Measurements from ENCODE around the gene SLC30A4.

SLC30A4 gene

DNA sequence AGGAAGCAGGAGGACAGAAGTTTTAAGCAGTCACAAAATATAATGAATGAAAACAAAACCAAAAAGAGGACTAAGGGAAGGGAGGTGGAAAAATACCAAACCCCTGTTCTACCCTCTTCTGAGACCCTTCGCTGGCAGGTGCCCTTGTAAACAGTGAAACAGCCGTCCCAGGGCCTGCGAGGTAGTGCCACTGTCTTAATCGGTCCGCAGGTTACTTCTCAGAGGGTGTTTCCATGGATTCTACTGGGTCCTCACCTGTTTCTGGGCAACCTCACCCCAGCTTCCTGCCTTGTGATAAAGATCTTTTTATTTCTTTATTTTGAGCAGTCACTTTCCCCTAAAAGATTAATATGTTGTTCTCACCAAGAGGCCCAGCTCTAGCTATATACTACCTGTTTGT is 65.3 kb downstream of the SLC30A4 start:
- H3K27ac ChIP-seq (ENCODE audit: low read depth, low read length) = no peak overlapping the region
- no peaks in the 10 kb centered on the region for H3K36me3 ChIP-seq (ENCODE audit: control insufficient read depth in 5 of 5, insufficient read depth in 5 of 5, low read length in 5 of 5)
- H3K4me1 ChIP-seq (ENCODE audit: control insufficient read depth in 5 of 5, insufficient read depth in 5 of 5, low read length in 5 of 5) = peaks cover 3 to 31% (median 8%) of the 10 kb centered on the region in 5 donors
- H3K4me3 ChIP-seq (ENCODE audit: low read depth in 1 of 5, low read length in 5 of 5) = no peak overlapping the region
- H3K9me3 ChIP-seq (ENCODE audit: control insufficient read depth in 5 of 5, low read length in 5 of 5) = no peaks in the 10 kb centered on the region
- no peak overlapping the region for H3K9ac ChIP-seq (ENCODE audit: low read length in 5 of 5)
- H3K27me3 ChIP-seq (ENCODE audit: control insufficient read depth in 5 of 5, insufficient read depth in 4 of 5, low read length in 5 of 5) = peaks cover 0 to 4% (median 3%) of the 10 kb centered on the region in 5 donors

DNA sequence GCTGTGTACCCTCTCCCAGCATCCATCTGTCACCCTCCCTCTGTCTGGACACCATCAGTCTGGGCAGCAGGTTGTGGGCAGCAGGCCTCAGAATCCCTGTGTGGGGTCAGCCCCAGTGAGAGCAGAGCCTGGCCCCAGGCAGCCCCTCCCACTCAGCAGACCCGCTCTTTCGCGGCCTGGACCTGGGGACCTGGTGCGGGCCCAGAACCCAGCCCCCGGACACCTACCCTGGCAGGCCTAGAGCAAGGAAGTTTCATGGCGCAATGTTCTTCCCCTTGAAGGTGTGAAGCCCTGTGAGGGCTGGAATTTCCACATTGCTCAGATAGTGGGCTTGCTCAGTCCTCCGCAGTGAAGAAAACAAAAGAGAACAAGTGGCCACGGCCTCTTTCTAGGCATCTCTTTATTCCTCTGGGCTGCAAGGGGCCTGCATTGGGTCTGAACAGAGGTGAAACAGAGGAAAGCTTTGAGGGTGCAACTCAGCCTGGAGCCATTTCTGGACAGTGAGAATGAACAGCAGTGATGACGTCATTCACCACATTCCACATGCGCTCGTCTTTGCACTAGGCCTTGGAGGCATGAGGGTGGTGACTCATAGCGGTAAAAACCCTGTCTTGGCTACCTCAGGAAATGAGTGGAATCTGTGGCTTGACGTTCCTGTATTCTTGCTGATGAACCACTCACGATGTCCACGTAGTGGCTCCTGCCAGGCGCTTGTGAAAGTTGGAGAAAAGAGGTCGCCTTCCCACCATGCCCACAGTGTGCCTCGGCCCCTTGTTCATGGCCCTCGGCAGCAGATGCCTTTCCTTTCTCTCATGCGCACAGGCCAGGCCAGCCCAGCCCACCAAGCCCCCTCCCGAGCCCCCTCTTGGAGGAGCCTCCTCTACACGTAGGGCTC is 66.1 kb downstream of the SLC30A4 start:
- no peak overlapping the region for H3K9ac ChIP-seq (ENCODE audit: low read length in 5 of 5)
- H3K9me3 ChIP-seq (ENCODE audit: control insufficient read depth in 5 of 5, low read length in 5 of 5) = no peaks in the 10 kb centered on the region
- H3K4me1 ChIP-seq (ENCODE audit: control insufficient read depth in 5 of 5, insufficient read depth in 5 of 5, low read length in 5 of 5) = peaks cover 3 to 31% (median 8%) of the 10 kb centered on the region in 5 donors
- peaks cover 0 to 4% (median 3%) of the 10 kb centered on the region in 5 donors for H3K27me3 ChIP-seq (ENCODE audit: control insufficient read depth in 5 of 5, insufficient read depth in 4 of 5, low read length in 5 of 5)
- H3K4me3 ChIP-seq (ENCODE audit: low read depth in 1 of 5, low read length in 5 of 5) = no peak overlapping the region
- H3K27ac ChIP-seq (ENCODE audit: low read depth, low read length) = no peak overlapping the region
- H3K36me3 ChIP-seq (ENCODE audit: control insufficient read depth in 5 of 5, insufficient read depth in 5 of 5, low read length in 5 of 5) = no peaks in the 10 kb centered on the region

DNA sequence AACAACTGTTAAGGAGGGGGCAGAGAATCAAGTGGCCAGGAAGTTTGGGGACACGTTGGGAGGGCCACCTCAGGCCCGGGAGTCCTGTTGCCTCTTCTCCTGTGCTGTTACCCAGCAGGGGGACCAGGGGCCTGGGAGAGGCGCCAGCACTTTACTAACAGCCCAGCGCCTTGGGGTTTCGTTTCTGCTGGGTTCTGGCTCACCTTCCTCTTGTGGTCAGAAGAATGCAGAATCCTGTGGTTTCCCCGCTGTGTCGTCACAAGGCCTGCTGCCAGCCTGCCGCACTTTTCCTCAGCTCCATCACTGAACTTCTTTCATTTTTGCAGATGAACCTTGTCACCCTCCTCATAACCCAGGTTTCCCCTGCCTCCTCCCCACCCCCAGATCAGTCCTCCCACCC is 67.7 kb downstream of the SLC30A4 start:
- H3K27ac ChIP-seq (ENCODE audit: low read depth, low read length) = no peak overlapping the region
- no peak overlapping the region for H3K4me3 ChIP-seq (ENCODE audit: low read depth in 1 of 5, low read length in 5 of 5)
- H3K36me3 ChIP-seq (ENCODE audit: control insufficient read depth in 5 of 5, insufficient read depth in 5 of 5, low read length in 5 of 5) = no peaks in the 10 kb centered on the region
- no peaks in the 10 kb centered on the region for H3K9me3 ChIP-seq (ENCODE audit: control insufficient read depth in 5 of 5, low read length in 5 of 5)
- H3K4me1 ChIP-seq (ENCODE audit: control insufficient read depth in 5 of 5, insufficient read depth in 5 of 5, low read length in 5 of 5) = peaks cover 3 to 31% (median 8%) of the 10 kb centered on the region in 5 donors
- peaks cover 0 to 8% (median 4%) of the 10 kb centered on the region in 5 donors for H3K27me3 ChIP-seq (ENCODE audit: control insufficient read depth in 5 of 5, insufficient read depth in 4 of 5, low read length in 5 of 5)
- H3K9ac ChIP-seq (ENCODE audit: low read length in 5 of 5) = no peak overlapping the region

DNA sequence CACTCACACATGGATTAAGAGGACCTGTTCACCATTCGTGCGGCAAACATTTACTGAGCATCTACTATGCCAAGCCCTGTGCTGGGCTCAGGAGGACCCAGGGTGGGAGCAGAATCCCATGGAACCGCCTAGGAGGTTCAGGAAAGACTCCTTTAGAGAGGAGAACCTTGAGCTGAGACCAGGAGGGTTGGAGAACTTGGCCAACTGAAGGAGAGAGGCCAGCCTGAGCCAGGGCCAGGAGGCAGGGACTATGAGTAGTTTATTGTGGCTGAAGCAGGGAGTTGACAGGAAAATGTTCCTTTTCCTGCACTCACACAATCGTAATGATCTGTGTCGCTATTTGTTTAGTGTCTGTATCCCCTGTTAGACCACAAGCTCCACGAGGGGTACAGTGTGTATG is 71.3 kb downstream of the SLC30A4 start:
- no peaks in the 10 kb centered on the region for H3K36me3 ChIP-seq (ENCODE audit: control insufficient read depth in 5 of 5, insufficient read depth in 5 of 5, low read length in 5 of 5)
- no peak overlapping the region for H3K4me3 ChIP-seq (ENCODE audit: low read depth in 1 of 5, low read length in 5 of 5)

DNA sequence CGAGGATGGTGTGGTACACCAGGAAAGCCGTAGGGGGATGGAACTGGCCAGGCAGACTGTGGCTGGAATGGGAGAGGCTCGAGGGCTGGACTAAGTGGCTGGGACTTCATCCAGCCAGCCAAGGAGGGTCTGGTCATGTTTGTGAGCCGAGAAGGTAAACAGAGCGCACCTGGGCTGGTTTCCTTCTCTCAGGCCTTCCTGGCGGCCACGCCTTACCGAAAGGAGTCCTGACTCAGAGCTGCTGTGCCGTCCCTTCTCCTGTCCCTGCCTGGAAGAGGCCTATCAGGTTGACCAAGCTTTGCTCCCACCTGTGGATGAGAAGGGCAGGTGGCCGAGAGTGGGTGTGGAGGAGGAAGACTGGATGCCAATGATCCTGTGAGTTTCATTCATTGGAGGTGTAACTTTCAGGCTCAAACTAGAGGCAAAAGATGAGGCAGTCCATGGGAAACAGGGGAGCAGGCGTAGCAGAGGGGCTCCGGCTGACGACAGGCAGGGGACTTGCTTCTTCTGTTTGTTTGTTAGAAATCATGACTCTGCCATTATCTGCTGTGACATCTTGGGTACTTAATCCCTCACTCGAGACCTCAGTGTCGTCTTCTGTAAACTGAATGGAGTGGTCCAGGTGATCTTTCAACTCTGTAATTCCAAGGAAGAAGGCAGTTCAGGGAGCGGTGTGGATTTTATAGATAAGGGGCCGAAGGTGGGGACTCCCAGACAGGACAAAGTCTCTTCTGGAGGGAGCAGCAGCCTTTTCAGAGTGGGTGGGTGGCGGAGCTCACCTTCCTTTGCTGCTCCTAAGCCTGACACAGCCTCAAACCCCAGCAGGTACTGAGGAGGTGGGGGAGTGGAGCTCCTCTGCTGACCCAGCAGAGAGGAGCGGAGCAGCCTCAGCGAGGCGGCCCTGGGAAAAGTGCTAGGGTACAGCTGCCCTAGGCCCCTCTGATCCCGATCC is 72.4 kb downstream of the SLC30A4 start:
- Histone ChIP-seq H3K4me1 (ENCODE audit: control insufficient read depth in 5 of 5, insufficient read depth in 5 of 5, low read length in 5 of 5) (peaks cover 3 to 16% (median 10%) of the 10 kb centered on the region in 5 donors), H3K4me3 (ENCODE audit: low read depth in 1 of 5, low read length in 5 of 5) (no peak overlapping the region), H3K27me3 (ENCODE audit: control insufficient read depth in 5 of 5, insufficient read depth in 4 of 5, low read length in 5 of 5) (peaks cover 0 to 11% (median 6%) of the 10 kb centered on the region in 5 donors), H3K9ac (ENCODE audit: low read length in 5 of 5) (no peak overlapping the region), H3K9me3 (ENCODE audit: control insufficient read depth in 5 of 5, low read length in 5 of 5) (no peaks in the 10 kb centered on the region), H3K27ac (ENCODE audit: low read depth, low read length) (no peak overlapping the region), H3K36me3 (ENCODE audit: control insufficient read depth in 5 of 5, insufficient read depth in 5 of 5, low read length in 5 of 5) (no peaks in the 10 kb centered on the region)

More for the DNA sequence above, 71.3 kb downstream of the SLC30A4 start:
- Histone ChIP-seq H3K4me1 (ENCODE audit: control insufficient read depth in 5 of 5, insufficient read depth in 5 of 5, low read length in 5 of 5) (peaks cover 0 to 13% (median 4%) of the 10 kb centered on the region in 5 donors), H3K27ac (ENCODE audit: low read depth, low read length) (no peak overlapping the region), H3K9ac (ENCODE audit: low read length in 5 of 5) (no peak overlapping the region), H3K27me3 (ENCODE audit: control insufficient read depth in 5 of 5, insufficient read depth in 4 of 5, low read length in 5 of 5) (peaks cover 0 to 11% (median 6%) of the 10 kb centered on the region in 5 donors), H3K9me3 (ENCODE audit: control insufficient read depth in 5 of 5, low read length in 5 of 5) (no peaks in the 10 kb centered on the region)

DNA sequence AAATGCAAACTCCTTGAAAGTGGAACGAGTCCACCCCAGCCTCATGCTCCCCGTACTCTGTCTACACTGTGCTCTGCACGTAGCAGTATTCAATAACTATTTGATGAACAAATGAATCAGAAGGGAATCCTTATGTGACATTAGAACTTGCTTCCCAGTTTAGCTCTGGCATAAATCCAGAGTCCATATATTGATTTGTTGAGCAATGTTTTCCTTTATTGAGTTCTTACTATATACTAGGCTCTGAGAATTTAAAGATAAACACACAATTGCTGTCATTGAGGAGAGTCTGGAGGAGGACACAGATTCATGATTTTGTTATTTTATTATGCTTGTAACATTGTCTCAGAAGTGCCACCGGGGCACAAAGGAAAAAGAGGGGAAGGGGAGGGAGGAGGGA is 73.2 kb downstream of the SLC30A4 start:
- Histone ChIP-seq H3K4me3 (ENCODE audit: low read depth in 1 of 5, low read length in 5 of 5) (no peak overlapping the region), H3K36me3 (ENCODE audit: control insufficient read depth in 5 of 5, insufficient read depth in 5 of 5, low read length in 5 of 5) (no peaks in the 10 kb centered on the region), H3K4me1 (ENCODE audit: control insufficient read depth in 5 of 5, insufficient read depth in 5 of 5, low read length in 5 of 5) (peaks cover 3 to 17% (median 15%) of the 10 kb centered on the region in 5 donors), H3K27ac (ENCODE audit: low read depth, low read length) (no peak overlapping the region), H3K9ac (ENCODE audit: low read length in 5 of 5) (no peak overlapping the region), H3K27me3 (ENCODE audit: control insufficient read depth in 5 of 5, insufficient read depth in 4 of 5, low read length in 5 of 5) (peaks cover 0 to 11% (median 6%) of the 10 kb centered on the region in 5 donors), H3K9me3 (ENCODE audit: control insufficient read depth in 5 of 5, low read length in 5 of 5) (no peaks in the 10 kb centered on the region)

DNA sequence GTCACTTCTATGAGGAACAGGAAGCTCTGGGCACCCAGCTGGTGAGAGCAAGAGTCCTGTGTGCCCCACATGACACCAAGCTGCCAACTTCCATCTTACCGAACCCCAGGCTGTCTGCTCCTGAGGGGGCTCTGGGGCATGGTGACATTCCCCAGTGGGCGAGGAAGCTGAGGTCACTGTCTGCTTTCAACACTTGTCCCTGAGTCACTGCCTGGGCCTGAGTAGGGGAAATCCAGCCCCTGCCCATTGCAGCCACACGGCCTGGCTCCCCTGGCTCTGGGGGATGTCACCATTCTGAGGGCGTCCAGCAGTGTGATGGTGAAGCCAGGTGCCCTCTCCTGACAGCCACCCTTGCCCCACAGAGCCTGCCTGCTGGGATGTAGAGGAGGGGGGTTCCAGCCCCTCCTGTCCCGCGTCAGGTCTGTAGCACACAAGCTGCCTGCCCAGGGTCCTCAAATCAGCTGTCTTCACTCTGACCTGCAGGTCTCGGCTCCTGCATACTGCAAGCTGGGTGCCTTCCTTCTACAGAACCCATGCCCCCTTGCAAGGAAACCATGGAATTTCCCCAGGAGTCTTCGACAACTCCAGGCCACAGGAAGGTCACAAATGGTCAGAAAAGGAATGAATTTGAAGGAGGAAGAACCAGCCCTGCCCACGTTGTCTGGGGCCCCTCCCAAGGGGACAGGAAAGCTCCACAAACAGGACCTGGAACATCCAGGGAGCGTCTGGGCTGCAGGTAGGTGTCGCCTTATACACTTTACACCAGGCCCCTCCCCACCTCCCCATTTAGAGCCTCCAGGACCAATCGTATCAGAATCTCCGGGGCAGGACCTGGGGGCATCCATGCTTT is 74.3 kb downstream of the SLC30A4 start:
- Histone ChIP-seq H3K9ac (ENCODE audit: low read length in 5 of 5) (no peak overlapping the region), H3K27me3 (ENCODE audit: control insufficient read depth in 5 of 5, insufficient read depth in 4 of 5, low read length in 5 of 5) (peaks cover 0 to 8% (median 3%) of the 10 kb centered on the region in 5 donors), H3K4me1 (ENCODE audit: control insufficient read depth in 5 of 5, insufficient read depth in 5 of 5, low read length in 5 of 5) (peaks cover 5 to 17% (median 14%) of the 10 kb centered on the region in 5 donors), H3K9me3 (ENCODE audit: control insufficient read depth in 5 of 5, low read length in 5 of 5) (no peaks in the 10 kb centered on the region), H3K36me3 (ENCODE audit: control insufficient read depth in 5 of 5, insufficient read depth in 5 of 5, low read length in 5 of 5) (no peaks in the 10 kb centered on the region), H3K4me3 (ENCODE audit: low read depth in 1 of 5, low read length in 5 of 5) (no peak overlapping the region), H3K27ac (ENCODE audit: low read depth, low read length) (no peak overlapping the region)

DNA sequence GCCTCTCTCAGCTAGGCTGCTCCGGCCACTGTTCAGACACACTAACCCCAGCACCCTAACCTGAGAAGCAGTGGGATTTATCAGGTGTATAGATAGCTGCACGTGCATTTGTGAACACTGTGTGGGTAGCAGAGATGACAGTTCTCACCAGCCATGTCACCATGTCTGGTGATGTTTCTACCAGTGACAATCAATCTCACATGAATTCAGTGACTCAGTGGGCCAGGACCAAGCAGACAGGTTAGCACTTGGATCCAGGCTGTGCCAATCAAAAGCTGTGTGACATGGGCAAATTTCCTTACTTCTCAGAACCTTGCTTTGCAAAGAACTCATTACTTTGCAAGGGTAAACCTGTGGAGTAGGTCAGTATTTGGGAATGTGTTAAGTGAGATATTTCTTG is 78.9 kb downstream of the SLC30A4 start:
- no peaks in the 10 kb centered on the region for H3K36me3 ChIP-seq (ENCODE audit: control insufficient read depth in 5 of 5, insufficient read depth in 5 of 5, low read length in 5 of 5)
- no peaks in the 10 kb centered on the region for H3K9me3 ChIP-seq (ENCODE audit: control insufficient read depth in 5 of 5, low read length in 5 of 5)
- no peak overlapping the region for H3K9ac ChIP-seq (ENCODE audit: low read length in 5 of 5)
- H3K27me3 ChIP-seq (ENCODE audit: control insufficient read depth in 5 of 5, insufficient read depth in 4 of 5, low read length in 5 of 5) = peaks cover 0 to 2% (median 0%) of the 10 kb centered on the region in 5 donors
- H3K4me3 ChIP-seq (ENCODE audit: low read depth in 1 of 5, low read length in 5 of 5) = no peak overlapping the region
- no peak overlapping the region for H3K27ac ChIP-seq (ENCODE audit: low read depth, low read length)
- H3K4me1 ChIP-seq (ENCODE audit: control insufficient read depth in 5 of 5, insufficient read depth in 5 of 5, low read length in 5 of 5) = peaks cover 5 to 17% (median 14%) of the 10 kb centered on the region in 5 donors

DNA sequence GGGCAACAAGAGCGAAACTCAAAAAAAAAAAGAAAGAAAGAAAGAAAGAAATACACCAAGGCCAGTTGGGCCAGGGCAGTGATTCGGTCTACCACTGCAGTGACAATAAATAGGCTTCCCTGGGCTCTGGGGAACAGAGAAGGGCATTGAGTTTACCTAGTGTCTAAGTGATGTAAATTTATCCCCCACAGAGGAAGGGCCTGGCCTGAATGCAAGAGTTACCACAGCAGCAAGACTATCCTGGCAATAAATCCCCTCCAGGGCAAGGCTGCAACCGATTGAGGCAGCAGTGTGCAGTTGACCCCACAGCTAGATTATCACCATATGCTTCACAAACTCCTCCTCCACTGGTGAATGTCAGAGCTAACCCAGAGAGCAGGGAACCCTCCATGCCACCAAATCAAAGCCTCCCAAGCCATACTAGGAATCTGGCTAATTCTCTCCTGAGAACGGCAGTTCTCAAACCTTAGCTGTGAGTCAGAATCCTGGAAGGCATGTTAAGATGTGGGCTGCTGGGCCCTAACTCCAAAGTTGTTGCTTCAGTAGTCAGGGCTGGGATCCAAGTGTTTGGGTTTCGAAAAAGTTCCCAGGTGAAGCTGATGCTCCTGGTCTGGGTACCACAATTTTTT is 79.9 kb downstream of the SLC30A4 start:
- no peaks in the 10 kb centered on the region for H3K36me3 ChIP-seq (ENCODE audit: control insufficient read depth in 5 of 5, insufficient read depth in 5 of 5, low read length in 5 of 5)
- peaks cover 0 to 2% (median 0%) of the 10 kb centered on the region in 5 donors for H3K27me3 ChIP-seq (ENCODE audit: control insufficient read depth in 5 of 5, insufficient read depth in 4 of 5, low read length in 5 of 5)
- H3K4me1 ChIP-seq (ENCODE audit: control insufficient read depth in 5 of 5, insufficient read depth in 5 of 5, low read length in 5 of 5) = peaks cover 5 to 17% (median 14%) of the 10 kb centered on the region in 5 donors
- H3K9ac ChIP-seq (ENCODE audit: low read length in 5 of 5) = no peak overlapping the region
- no peak overlapping the region for H3K4me3 ChIP-seq (ENCODE audit: low read depth in 1 of 5, low read length in 5 of 5)
- no peak overlapping the region for H3K27ac ChIP-seq (ENCODE audit: low read depth, low read length)
- no peaks in the 10 kb centered on the region for H3K9me3 ChIP-seq (ENCODE audit: control insufficient read depth in 5 of 5, low read length in 5 of 5)

Data from subcutaneous abdominal adipose tissue (tissue), 5 donors.